ENCODE results near the gene KDELR3. TPM values are rescaled to one million over a fixed set of nuclear protein-coding genes. Genes with fewer than 3 reads are reported as not detected.
A peak's percentile ranks its signal among the peaks of the same experiment; 100 is the strongest.

Gene KDELR3
- total and polyA plus RNA-seq, 2 experiments from 2014 or later: 5.6 to 5.7 TPM

- Histone ChIP-seq H3K9me2 (ENCODE audit: insufficient read depth) (no peaks in the 10 kb centered on the region), H3K4me3 (no peak overlapping the region), H3K79me2 (replicated peaks; ENCODE audit: insufficient read depth) (no peaks in the 10 kb centered on the region), H3F3A (replicated peaks; ENCODE audit: low read depth) (peaks cover 45% of the 10 kb centered on the region), H2AFZ (no peak overlapping the region), H3K27me3 (ENCODE audit: insufficient read depth) (no peaks in the 10 kb centered on the region), H3K4me2 (no peak overlapping the region), H3K27ac (ENCODE audit: low read depth) (0 out of 2 replicates have a peak overlapping the region, but pooled peaks have one; percentile 7), H3K4me1 (ENCODE audit: insufficient read depth) (no peaks in the 10 kb centered on the region), H4K20me1 (replicated peaks; ENCODE audit: insufficient read depth) (peaks cover 16% of the 10 kb centered on the region), H3K36me3 (ENCODE audit: insufficient read depth) (peaks cover 46% of the 10 kb centered on the region)
- ATAC-seq (peak; percentile 8; the same call in 1 of the 3 replicates), DNase-seq (ENCODE audit: low spot score) (no peak)
- Mint-ChIP-seq H3K36me3 (ENCODE audit: low read depth) (peaks cover 64% of the 10 kb centered on the region), H3K27ac (no peak overlapping the region), H3K4me3 (no peak overlapping the region), H3K4me1 (peaks cover 10% of the 10 kb centered on the region; the same call in 2 of the 3 replicates), H3K9me3 (no peaks in the 10 kb centered on the region), H3K27me3 (ENCODE audit: insufficient read depth, low read depth, poor library complexity) (peaks cover 9% of the 10 kb centered on the region)
- no peak for TF ChIP-seq REST (IDR thresholded peaks at IDR 0.05; ENCODE audit: unreplicated experiment)
- peak; percentile 45; the same call in 1 of the 2 replicates for TF ChIP-seq POLR2AphosphoS5 (IDR thresholded peaks at IDR 0.05; ENCODE audit: low read depth)
These were observed 14.0 kb downstream of the KDELR3 start for GRCh38 chr22:38481871-38482332.

GRCh38 chr22:38482662-38483308, 14.9 kb downstream of the KDELR3 start:
- Mint-ChIP-seq H3K27ac (no peak overlapping the region), H3K4me3 (no peak overlapping the region), H3K9me3 (no peaks in the 10 kb centered on the region), H3K36me3 (ENCODE audit: low read depth) (peaks cover 72% of the 10 kb centered on the region), H3K27me3 (ENCODE audit: insufficient read depth, low read depth, poor library complexity) (peaks cover 10% of the 10 kb centered on the region), H3K4me1 (peaks cover 10% of the 10 kb centered on the region)
- H2AFZ ChIP-seq: no peak overlapping the region
- peaks cover 18% of the 10 kb centered on the region for H4K20me1 ChIP-seq (replicated peaks; ENCODE audit: insufficient read depth)
- H3K36me3 ChIP-seq (ENCODE audit: insufficient read depth): peaks cover 51% of the 10 kb centered on the region
- H3K79me2 ChIP-seq (replicated peaks; ENCODE audit: insufficient read depth): 0 out of 2 replicates have a peak, but pooled peaks cover 4% of the 10 kb centered on the region
- H3K27me3 ChIP-seq (ENCODE audit: insufficient read depth): no peaks in the 10 kb centered on the region
- no peaks in the 10 kb centered on the region for H3K4me1 ChIP-seq (ENCODE audit: insufficient read depth)
- H3K4me2 ChIP-seq: no peak overlapping the region
- no peak for DNase-seq (ENCODE audit: low spot score)
- no peaks in the 10 kb centered on the region for H3K9me2 ChIP-seq (ENCODE audit: insufficient read depth)
- no peak for ATAC-seq
- H3K27ac ChIP-seq (ENCODE audit: low read depth): peak overlapping the region; percentile 7; the same call in 1 of the 2 replicates
- H3F3A ChIP-seq (replicated peaks; ENCODE audit: low read depth): peaks cover 47% of the 10 kb centered on the region
- H3K4me3 ChIP-seq: no peak overlapping the region
- TF ChIP-seq REST (IDR thresholded peaks at IDR 0.05; ENCODE audit: unreplicated experiment): no peak
- no peak for TF ChIP-seq EZH2 (IDR thresholded peaks at IDR 0.05; ENCODE audit: low read depth, unreplicated experiment)
- no peak for TF ChIP-seq POLR2AphosphoS5 (IDR thresholded peaks at IDR 0.05; ENCODE audit: low read depth)
- TF ChIP-seq CREB1 (CRISPR knock-in tag; IDR thresholded peaks at IDR 0.05; ENCODE audit: low read depth): no peak
- no peak for TF ChIP-seq EZH2phosphoT487 (IDR thresholded peaks at IDR 0.05; ENCODE audit: unreplicated experiment)
- TF ChIP-seq STAT1 (IDR thresholded peaks at IDR 0.05; ENCODE audit: unreplicated experiment): no peak
- TF ChIP-seq JUNB (IDR thresholded peaks at IDR 0.05; ENCODE audit: unreplicated experiment): no peak
- no peak for TF ChIP-seq CTCF (conservative IDR thresholded peaks at IDR 0.05; ENCODE audit: low read depth in 2 of 2)
- TF ChIP-seq NANOG (IDR thresholded peaks at IDR 0.05; ENCODE audit: borderline replicate concordance): no peak
- no peak for TF ChIP-seq ZNF331 (CRISPR knock-in tag; IDR thresholded peaks at IDR 0.05; ENCODE audit: low read depth)
- no peak for TF ChIP-seq ETS1 (IDR thresholded peaks at IDR 0.05)
